ENCODE results near the gene CFAP20DC. TPM values are rescaled to one million over a fixed set of nuclear protein-coding genes. Genes with fewer than 3 reads are reported as not detected.

CFAP20DC gene
- total and polyA plus RNA-seq, 2 of the 8 experiments (the other 6 are each of a cell fraction or from before 2014, with no cell fraction given) = 2.2 to 2.8 TPM

GRCh38 chr3:58779934-58780333 is 269.9 kb downstream of the CFAP20DC start (continued):
- TF ChIP-seq RAD21 (IDR thresholded peaks at IDR 0.05 in 1 of 2, conservative IDR thresholded peaks at IDR 0.05 in 1 of 2; ENCODE audit: low read depth in 2 of 2, low read length in 2 of 2) (no peak), PHF8 (conservative IDR thresholded peaks at IDR 0.05; ENCODE audit: low read depth, low read length) (no peak), SIX5 (IDR thresholded peaks at IDR 0.05; ENCODE audit: low read depth, low read length) (no peak), CEBPB (IDR thresholded peaks at IDR 0.05; ENCODE audit: low read depth, low read length) (no peak)

Data from H1 (cell line).